Tibial nerve (tissue), 4 donors: ENCODE data around the gene FXYD6. TPM values are rescaled to one million over a fixed set of nuclear protein-coding genes. Genes with fewer than 3 reads are reported as not detected.

Source experiments
- DNase-seq, 2 donors: peaks; one replicate each; pipeline ENCODE4 v3.0.0-alpha.2; 2019; ENCODE audit warnings: low spot score in 2 of 2
- H3K27ac ChIP-seq, 4 donors: fragments of 200-600 bp; sonication (generic) in 3 of 4; one replicate each; pipeline ENCODE4 v1.5.1; 2017 to 2019; ENCODE audit warnings: mild to moderate bottlenecking in 1 of 4
- H3K27me3 ChIP-seq, 2 donors: fragments of 200-600 bp; sonication (generic) in 1 of 2; one replicate each; pipeline versions ENCODE4 v1.5.1 to v1.6.0; 2017 to 2019
- H3K36me3 ChIP-seq, 3 donors: fragments of 200-600 bp; sonication (generic); one replicate each; pipeline ENCODE4 v1.5.1; 2018 to 2019
- H3K4me1 ChIP-seq, 4 donors: fragments of 200-600 bp; sonication (generic) in 3 of 4; one replicate each; pipeline ENCODE4 v1.5.1; 2017 to 2019
- H3K4me3 ChIP-seq, 4 donors: fragments of 200-600 bp; sonication (generic) in 3 of 4; one replicate each; pipeline ENCODE4 v1.5.1; 2017 to 2019; ENCODE audit warnings: mild to moderate bottlenecking in 1 of 4, moderate library complexity in 1 of 4
- H3K9me3 ChIP-seq, 4 donors: fragments of 200-600 bp; sonication (generic) in 3 of 4; one replicate each; pipeline ENCODE4 v1.5.1; 2017 to 2019
- CTCF ChIP-seq, 5 experiments: fragments of 200-600 bp in 3 of 5; fragments of 450-650 bp in 2 of 5; sonication (generic) in 3 of 5; IDR thresholded peaks; one replicate each; pipeline ENCODE4 v1.5.1; 2016 to 2019; ENCODE audit warnings: antibody characterized with exemption in 5 of 5, mild to moderate bottlenecking in 3 of 5, moderate library complexity in 2 of 5
- EP300 ChIP-seq, 2 donors: sonication (generic); formaldehyde crosslinking; IDR thresholded peaks; one replicate each; pipeline ENCODE4 v1.6.1; 2017; ENCODE audit warnings: antibody characterized with exemption in 2 of 2, mild to moderate bottlenecking in 1 of 2
- POLR2A ChIP-seq, 2 donors: fragments of 450-650 bp; IDR thresholded peaks; one replicate each; pipeline ENCODE4 v1.6.1; 2017; ENCODE audit warnings: antibody characterized with exemption in 2 of 2, mild to moderate bottlenecking in 2 of 2, moderate library complexity in 2 of 2
- WGBS, 2 donors: methylation state at CpG; one replicate each; pipeline ENCODE4 v1.1.5; 2018; 5-methylcytosine and 5-hydroxymethylcytosine counted together
- total RNA-seq, 4 donors: library from RNA; depleted of rRNA; stranded (reverse); fragments of >200 nt; gene quantifications; one replicate each; pipeline ENCODE4 v1.1.0, GENCODE V29; 2016

Gene FXYD6
- total RNA-seq, 4 donors from 2014 or later, result 29.4 to 74.1 (median 65.7) TPM

- H3K27me3 ChIP-seq, result no peaks in the 10 kb centered on the region
- no peak overlapping the region for H3K27ac ChIP-seq
- no peaks in the 10 kb centered on the region for H3K9me3 ChIP-seq
- WGBS, 2 donors, result 61 to 69% methylated on average over 10 of the region's 10 CpGs
- DNase-seq, result peak in 1 of 2 donors; percentile 42
- H3K4me1 ChIP-seq, result peaks cover 0 to 32% (median 17%) of the 10 kb centered on the region in 4 donors
- no peak overlapping the region for H3K4me3 ChIP-seq
- TF ChIP-seq CTCF (IDR thresholded peaks at IDR 0.05), result peak in 3 of 5 experiments; percentile 16 to 19 (median 17)
- TF ChIP-seq EP300 (IDR thresholded peaks at IDR 0.05), result no peak
- H3K36me3 ChIP-seq, result no peaks in the 10 kb centered on the region
These were observed 57.1 kb downstream of the FXYD6 start for GRCh38 chr11:117819096-117820040.

- H3K4me3 ChIP-seq, result no peak overlapping the region
- H3K9me3 ChIP-seq, result no peaks in the 10 kb centered on the region
- no peak overlapping the region for H3K27ac ChIP-seq
- 58 to 60% methylated on average over 9 of the region's 9 CpGs for WGBS, 2 donors
- no peaks in the 10 kb centered on the region for H3K36me3 ChIP-seq
- H3K27me3 ChIP-seq, result no peaks in the 10 kb centered on the region
- TF ChIP-seq EP300 (IDR thresholded peaks at IDR 0.05) (no peak), CTCF (IDR thresholded peaks at IDR 0.05) (peak in 1 of 5 experiments; percentile 3)
- peaks cover 0 to 30% (median 13%) of the 10 kb centered on the region in 4 donors for H3K4me1 ChIP-seq
- no peak for DNase-seq
These were observed 58.2 kb downstream of the FXYD6 start for GRCh38 chr11:117818041-117818873.

- WGBS, 2 donors, result 20% methylated on average over 19 of the region's 19 CpGs
- Histone ChIP-seq H3K4me1 (peaks cover 0 to 30% (median 11%) of the 10 kb centered on the region in 4 donors), H3K9me3 (no peaks in the 10 kb centered on the region), H3K36me3 (no peaks in the 10 kb centered on the region), H3K27ac (peak overlapping the region in 1 of 4 donors; percentile 48), H3K27me3 (no peaks in the 10 kb centered on the region), H3K4me3 (no peak overlapping the region)
- TF ChIP-seq CTCF (IDR thresholded peaks at IDR 0.05) (peak; percentile 95 to 100 (median 96)), POLR2A (IDR thresholded peaks at IDR 0.05) (no peak)
- DNase-seq, result peak; percentile 73 to 87
These were observed 59.0 kb downstream of the FXYD6 start for GRCh38 chr11:117817368-117818040.

- Histone ChIP-seq H3K27ac (peak overlapping the region in 1 of 4 donors; percentile 48), H3K4me3 (no peak overlapping the region), H3K36me3 (no peaks in the 10 kb centered on the region), H3K4me1 (peaks cover 0 to 30% (median 11%) of the 10 kb centered on the region in 4 donors), H3K9me3 (no peaks in the 10 kb centered on the region), H3K27me3 (no peaks in the 10 kb centered on the region)
- TF ChIP-seq CTCF (IDR thresholded peaks at IDR 0.05), result no peak
- no peak for TF ChIP-seq EP300 (IDR thresholded peaks at IDR 0.05)
- TF ChIP-seq POLR2A (IDR thresholded peaks at IDR 0.05), result no peak
- no peak for DNase-seq
- WGBS, 2 donors, result 87 to 91% methylated on average over 3 to 5 of the region's 5 CpGs
These were observed 59.6 kb downstream of the FXYD6 start for GRCh38 chr11:117816846-117817367.
